Body of pancreas (tissue), 4 donors: ENCODE data around the gene APLP2.

Experiments
- POLR2A ChIP-seq, 3 donors: fragments of 450-650 bp; IDR thresholded peaks; one replicate each; pipeline ENCODE4 v1.6.1; 2016; ENCODE audit warnings: antibody characterized with exemption in 3 of 3, mild to moderate bottlenecking in 2 of 3
- TF ChIP-seq, protein P1 (sequence below), 7 experiments: fragments of 450-650 bp in 4 of 7; fragments of 200-600 bp in 3 of 7; sonication (generic) in 3 of 7; IDR thresholded peaks; one replicate each; pipeline ENCODE4 v1.5.1; 2016 to 2019; ENCODE audit warnings: antibody characterized with exemption in 7 of 7

DNA sequence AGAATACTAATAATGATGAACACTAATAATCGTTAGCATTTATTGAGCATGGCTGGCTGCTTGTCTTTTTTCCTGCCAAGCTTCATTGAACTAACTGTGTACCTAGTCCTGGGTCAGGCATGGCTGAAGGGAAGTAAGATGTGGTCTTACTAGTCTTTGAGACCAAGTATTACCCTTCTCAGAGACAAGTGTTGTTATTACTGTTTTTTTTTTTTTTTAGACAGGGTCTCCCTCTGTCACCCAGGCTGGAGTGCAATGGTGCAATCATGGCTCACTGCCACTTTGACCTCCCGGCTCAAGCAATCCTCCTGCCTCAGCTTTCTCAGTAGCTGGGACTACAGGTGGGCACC lies 94.5 kb downstream of the APLP2 start:
- TF ChIP-seq, protein P1, sequence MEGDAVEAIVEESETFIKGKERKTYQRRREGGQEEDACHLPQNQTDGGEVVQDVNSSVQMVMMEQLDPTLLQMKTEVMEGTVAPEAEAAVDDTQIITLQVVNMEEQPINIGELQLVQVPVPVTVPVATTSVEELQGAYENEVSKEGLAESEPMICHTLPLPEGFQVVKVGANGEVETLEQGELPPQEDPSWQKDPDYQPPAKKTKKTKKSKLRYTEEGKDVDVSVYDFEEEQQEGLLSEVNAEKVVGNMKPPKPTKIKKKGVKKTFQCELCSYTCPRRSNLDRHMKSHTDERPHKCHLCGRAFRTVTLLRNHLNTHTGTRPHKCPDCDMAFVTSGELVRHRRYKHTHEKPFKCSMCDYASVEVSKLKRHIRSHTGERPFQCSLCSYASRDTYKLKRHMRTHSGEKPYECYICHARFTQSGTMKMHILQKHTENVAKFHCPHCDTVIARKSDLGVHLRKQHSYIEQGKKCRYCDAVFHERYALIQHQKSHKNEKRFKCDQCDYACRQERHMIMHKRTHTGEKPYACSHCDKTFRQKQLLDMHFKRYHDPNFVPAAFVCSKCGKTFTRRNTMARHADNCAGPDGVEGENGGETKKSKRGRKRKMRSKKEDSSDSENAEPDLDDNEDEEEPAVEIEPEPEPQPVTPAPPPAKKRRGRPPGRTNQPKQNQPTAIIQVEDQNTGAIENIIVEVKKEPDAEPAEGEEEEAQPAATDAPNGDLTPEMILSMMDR (IDR thresholded peaks at IDR 0.05), result no peak
- no peak for TF ChIP-seq POLR2A (IDR thresholded peaks at IDR 0.05)
